ENCODE data around the gene ST8SIA3. TPM values are rescaled to one million over a fixed set of nuclear protein-coding genes. Genes with fewer than 3 reads are reported as not detected.

ST8SIA3 gene
- total and polyA plus RNA-seq, 2 of the 4 experiments (the other 2 are of a cell fraction) = not detected

DNA sequence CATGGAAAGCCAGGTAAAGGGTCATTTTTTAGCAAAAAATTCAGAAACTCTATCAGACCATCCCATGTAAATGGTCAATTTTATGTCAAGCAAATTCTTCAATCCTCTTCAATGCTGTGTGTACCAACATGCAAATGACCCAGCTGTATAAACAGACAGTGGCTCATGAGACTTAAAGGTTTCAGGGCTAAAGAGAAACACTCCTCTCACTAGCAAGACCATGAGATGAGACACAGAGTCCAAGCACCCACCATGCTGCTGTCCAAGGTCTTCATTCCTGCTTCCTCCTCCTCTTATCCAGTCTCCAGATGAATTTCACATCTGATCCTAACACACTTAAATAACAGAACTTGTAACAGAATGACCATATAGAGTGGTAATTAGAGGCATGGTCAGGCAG lies 52.0 kb downstream of the ST8SIA3 start:
- H2AFZ ChIP-seq (replicated peaks; ENCODE audit: low read length, poor library complexity) = no peak overlapping the region
- dilution Hi-C loops (cut with HindIII; ENCODE audit: low sequenced_read_pairs, unreplicated experiment) = no loop called here
- no peaks in the 10 kb centered on the region for H3K9me1 ChIP-seq (ENCODE audit: insufficient read depth, low read length)
- ATAC-seq (ENCODE audit: low read depth) = no peak
- ChIA-PET CTCF (no interaction called here), POLR2A (ENCODE audit: unreplicated experiment) (no interaction called here)
- no peak overlapping the region for H4K91ac ChIP-seq (ENCODE audit: insufficient read depth, low read depth, low read length)
- intact Hi-C loops (cut with micrococcal nuclease) = no loop called here
- no peak overlapping the region for H2AK9ac ChIP-seq (replicated peaks; ENCODE audit: low read depth, low read length, poor library complexity)
- no peaks in the 10 kb centered on the region for H3K9me3 ChIP-seq (ENCODE audit: control insufficient read depth, insufficient read depth, low read length)
- H4K8ac ChIP-seq (ENCODE audit: low read depth in 2 of 2, low read length in 2 of 2) = no peak overlapping the region
- no peak for DNase-seq
- TF ChIP-seq MAFK (IDR thresholded peaks at IDR 0.05; ENCODE audit: low read depth, low read length) = no peak
- no peak for TF ChIP-seq POLR2A (IDR thresholded peaks at IDR 0.05; ENCODE audit: low read depth, low read length)
- no peak for TF ChIP-seq SMC3 (IDR thresholded peaks at IDR 0.05; ENCODE audit: low read depth, low read length)
- no peak for TF ChIP-seq RCOR1 (IDR thresholded peaks at IDR 0.05; ENCODE audit: insufficient replicate concordance, low read length)
- TF ChIP-seq NFE2L2 (IDR thresholded peaks at IDR 0.05; ENCODE audit: low read depth, low read length) = no peak
- no peak for TF ChIP-seq CHD1 (IDR thresholded peaks at IDR 0.05; ENCODE audit: low read depth, low read length)
- no peak for TF ChIP-seq RFX5 (IDR thresholded peaks at IDR 0.05; ENCODE audit: low read depth, low read length)
- TF ChIP-seq CEBPB (IDR thresholded peaks at IDR 0.05; ENCODE audit: low read depth, low read length) = no peak
- TF ChIP-seq RAD21 (IDR thresholded peaks at IDR 0.05; ENCODE audit: low read length) = no peak
- TF ChIP-seq, protein P1, sequence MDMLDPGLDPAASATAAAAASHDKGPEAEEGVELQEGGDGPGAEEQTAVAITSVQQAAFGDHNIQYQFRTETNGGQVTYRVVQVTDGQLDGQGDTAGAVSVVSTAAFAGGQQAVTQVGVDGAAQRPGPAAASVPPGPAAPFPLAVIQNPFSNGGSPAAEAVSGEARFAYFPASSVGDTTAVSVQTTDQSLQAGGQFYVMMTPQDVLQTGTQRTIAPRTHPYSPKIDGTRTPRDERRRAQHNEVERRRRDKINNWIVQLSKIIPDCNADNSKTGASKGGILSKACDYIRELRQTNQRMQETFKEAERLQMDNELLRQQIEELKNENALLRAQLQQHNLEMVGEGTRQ (IDR thresholded peaks at IDR 0.05; ENCODE audit: low read depth, low read length) = no peak
- TF ChIP-seq FOS (IDR thresholded peaks at IDR 0.05; ENCODE audit: low read depth, low read length) = no peak
- TF ChIP-seq MAZ (IDR thresholded peaks at IDR 0.05; ENCODE audit: borderline replicate concordance, low read depth, low read length) = no peak
- TF ChIP-seq, protein P2, sequence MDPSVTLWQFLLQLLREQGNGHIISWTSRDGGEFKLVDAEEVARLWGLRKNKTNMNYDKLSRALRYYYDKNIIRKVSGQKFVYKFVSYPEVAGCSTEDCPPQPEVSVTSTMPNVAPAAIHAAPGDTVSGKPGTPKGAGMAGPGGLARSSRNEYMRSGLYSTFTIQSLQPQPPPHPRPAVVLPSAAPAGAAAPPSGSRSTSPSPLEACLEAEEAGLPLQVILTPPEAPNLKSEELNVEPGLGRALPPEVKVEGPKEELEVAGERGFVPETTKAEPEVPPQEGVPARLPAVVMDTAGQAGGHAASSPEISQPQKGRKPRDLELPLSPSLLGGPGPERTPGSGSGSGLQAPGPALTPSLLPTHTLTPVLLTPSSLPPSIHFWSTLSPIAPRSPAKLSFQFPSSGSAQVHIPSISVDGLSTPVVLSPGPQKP (IDR thresholded peaks at IDR 0.05; ENCODE audit: borderline replicate concordance, low read depth, low read length) = no peak
- no peak for TF ChIP-seq BHLHE40 (IDR thresholded peaks at IDR 0.05; ENCODE audit: low read depth, low read length)
- TF ChIP-seq, protein P3, sequence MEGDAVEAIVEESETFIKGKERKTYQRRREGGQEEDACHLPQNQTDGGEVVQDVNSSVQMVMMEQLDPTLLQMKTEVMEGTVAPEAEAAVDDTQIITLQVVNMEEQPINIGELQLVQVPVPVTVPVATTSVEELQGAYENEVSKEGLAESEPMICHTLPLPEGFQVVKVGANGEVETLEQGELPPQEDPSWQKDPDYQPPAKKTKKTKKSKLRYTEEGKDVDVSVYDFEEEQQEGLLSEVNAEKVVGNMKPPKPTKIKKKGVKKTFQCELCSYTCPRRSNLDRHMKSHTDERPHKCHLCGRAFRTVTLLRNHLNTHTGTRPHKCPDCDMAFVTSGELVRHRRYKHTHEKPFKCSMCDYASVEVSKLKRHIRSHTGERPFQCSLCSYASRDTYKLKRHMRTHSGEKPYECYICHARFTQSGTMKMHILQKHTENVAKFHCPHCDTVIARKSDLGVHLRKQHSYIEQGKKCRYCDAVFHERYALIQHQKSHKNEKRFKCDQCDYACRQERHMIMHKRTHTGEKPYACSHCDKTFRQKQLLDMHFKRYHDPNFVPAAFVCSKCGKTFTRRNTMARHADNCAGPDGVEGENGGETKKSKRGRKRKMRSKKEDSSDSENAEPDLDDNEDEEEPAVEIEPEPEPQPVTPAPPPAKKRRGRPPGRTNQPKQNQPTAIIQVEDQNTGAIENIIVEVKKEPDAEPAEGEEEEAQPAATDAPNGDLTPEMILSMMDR (conservative IDR thresholded peaks at IDR 0.05; ENCODE audit: low read depth, low read length) = no peak
- TF ChIP-seq MXI1 (IDR thresholded peaks at IDR 0.05; ENCODE audit: borderline replicate concordance, low read depth, low read length) = no peak
- BruUV-seq (replicated peaks) = no TSS peak
- no peak overlapping the region for H3K56ac ChIP-seq (ENCODE audit: extremely low read depth, insufficient read depth, low read length)
- no peaks in the 10 kb centered on the region for H3K27me3 ChIP-seq (ENCODE audit: control insufficient read depth, insufficient read depth, low read length)
- H4K20me1 ChIP-seq (ENCODE audit: insufficient read depth, low read length) = no peaks in the 10 kb centered on the region
- H2BK120ac ChIP-seq (ENCODE audit: low read depth, low read length) = no peak overlapping the region
- H3K36me3 ChIP-seq (ENCODE audit: control insufficient read depth, insufficient read depth, low read length) = no peaks in the 10 kb centered on the region
- H2BK5ac ChIP-seq (ENCODE audit: low read depth, low read length, poor library complexity, severe bottlenecking) = no peak overlapping the region
- H2BK20ac ChIP-seq (ENCODE audit: low read depth, low read length) = no peak overlapping the region
- H2BK15ac ChIP-seq (ENCODE audit: low read depth, low read length) = no peak overlapping the region
- no peak overlapping the region for H3K27ac ChIP-seq (ENCODE audit: insufficient read depth, low read length)
- H3K4ac ChIP-seq (ENCODE audit: low read depth, low read length) = no peak overlapping the region
- H3K4me1 ChIP-seq (ENCODE audit: control insufficient read depth, insufficient read depth, low read length) = no peaks in the 10 kb centered on the region
- H2AK5ac ChIP-seq (ENCODE audit: low read depth, low read length) = no peak overlapping the region
- no peak overlapping the region for H3K4me2 ChIP-seq (ENCODE audit: low read depth, low read length)
- H3K23ac ChIP-seq (ENCODE audit: low read depth, low read length) = no peak overlapping the region
- no peak overlapping the region for H4K5ac ChIP-seq (ENCODE audit: low read depth, low read length)
- no peaks in the 10 kb centered on the region for H3K79me1 ChIP-seq (ENCODE audit: low read depth in 1 of 2, low read length in 2 of 2)
- in situ Hi-C loops (cut with MboI; ENCODE audit: low sequenced_read_pairs) = no loop called here
- no peak overlapping the region for H3K9ac ChIP-seq (ENCODE audit: low read depth, low read length)
- no peak overlapping the region for H3K18ac ChIP-seq (ENCODE audit: low read depth, low read length)
- H3K4me3 ChIP-seq (ENCODE audit: insufficient read depth, low read depth, low read length) = no peak overlapping the region
- no peak overlapping the region for H3K14ac ChIP-seq (replicated peaks; ENCODE audit: low read depth, low read length)

All from IMR-90 (cell line).